ENCODE measurements around the gene DMPK. TPM values are rescaled to one million over a fixed set of nuclear protein-coding genes. Genes with fewer than 3 reads are reported as not detected.

The DMPK gene
- total and polyA plus RNA-seq, 9 of the 15 experiments (the other 6 are each of a cell fraction or from before 2014, with no cell fraction given) = 0.24 to 31.3 (median 7.3) TPM

GRCh38 chr19:45767410-45767880 lies 14.8 kb downstream of the DMPK start (continued):
- TF ChIP-seq HES1 (IDR thresholded peaks at IDR 0.05; ENCODE audit: low read depth) (no peak), ZNF561 (CRISPR knock-in tag; conservative IDR thresholded peaks at IDR 0.05) (no peak), EP400 (IDR thresholded peaks at IDR 0.05) (no peak), ZBTB2 (IDR thresholded peaks at IDR 0.05) (no peak), SRSF9 (IDR thresholded peaks at IDR 0.05; ENCODE audit: borderline replicate concordance, low read depth, low read length) (no peak), ZNF589 (CRISPR knock-in tag; IDR thresholded peaks at IDR 0.05; ENCODE audit: low read depth) (no peak), KDM2B (CRISPR knock-in tag; IDR thresholded peaks at IDR 0.05) (no peak), ZBTB26 (CRISPR knock-in tag; IDR thresholded peaks at IDR 0.05) (no peak), ZBTB11 (CRISPR knock-in tag; IDR thresholded peaks at IDR 0.05) (peak in 1 of 3 experiments; percentile 30; a peak in 1 of 6 replicates)

Data from K562 (cell line).